Motor neuron (in vitro differentiated cells): Measurements from ENCODE around the gene CAPN14. TPM values are rescaled to one million over a fixed set of nuclear protein-coding genes. Genes with fewer than 3 reads are reported as not detected.

Experiments used
- ATAC-seq, 8 experiments: fragments of 200-7000 bp; cut with Tn5 transposase; replicated peaks in 6 of 8; 2 replicates each; pipeline ENCODE4 v1.8.0; 2021; ENCODE audit warnings: mild to moderate bottlenecking in 8 of 8, moderate library complexity in 8 of 8
- H3K27ac ChIP-seq, 2 donors: fragments of 250-450 bp; sonication (Bioruptor Pico); 2 replicates each; pipeline ENCODE4 v1.9.0; 2021; ENCODE audit warnings: antibody characterized with exemption in 2 of 2, mild to moderate bottlenecking in 2 of 2, moderate library complexity in 1 of 2
- H3K4me1 ChIP-seq, 2 donors: fragments of 250-450 bp; sonication (Bioruptor Pico); replicated peaks in 1 of 2; 2 replicates each; pipeline ENCODE4 v1.6.1; 2021; ENCODE audit warnings: antibody characterized with exemption in 2 of 2, mild to moderate bottlenecking in 2 of 2, moderate library complexity in 1 of 2
- H3K4me3 ChIP-seq, 5 donors: fragments of 250-450 bp; sonication (Bioruptor Pico); 2 replicates each; pipeline ENCODE4 v1.9.0; 2021; ENCODE audit warnings: antibody characterized with exemption in 5 of 5, mild to moderate bottlenecking in 5 of 5, moderate library complexity in 4 of 5
- WGBS, 10 experiments: fragments of 450-650 bp; shearing (Covaris generic); methylation state at CpG; one replicate each; pipeline ENCODE4 v1.0.0; 2022; 5-methylcytosine and 5-hydroxymethylcytosine counted together
- in situ Hi-C, 9 experiments: fragments of 400-800 bp; cut with MboI; loops; one replicate each; pipeline ENCODE4 v1.15.0; 2021; ENCODE audit warnings: low sequenced_read_pairs in 9 of 9, low pct_unique_long_range_greater_than_20kb in 2 of 9; ENCODE audit not compliant: unreplicated experiment in 9 of 9
- total RNA-seq, 8 experiments: library from RNA; unstranded; fragments of 300-600 nt; gene quantifications; 2 replicates each; pipeline versions ENCODE4 v1.2.3 to v1.2.4, GENCODE V29; 2022

Gene CAPN14
- total RNA-seq, 8 experiments from 2014 or later, result 0.17 to 0.57 (median 0.34) TPM; not detected in 2

DNA sequence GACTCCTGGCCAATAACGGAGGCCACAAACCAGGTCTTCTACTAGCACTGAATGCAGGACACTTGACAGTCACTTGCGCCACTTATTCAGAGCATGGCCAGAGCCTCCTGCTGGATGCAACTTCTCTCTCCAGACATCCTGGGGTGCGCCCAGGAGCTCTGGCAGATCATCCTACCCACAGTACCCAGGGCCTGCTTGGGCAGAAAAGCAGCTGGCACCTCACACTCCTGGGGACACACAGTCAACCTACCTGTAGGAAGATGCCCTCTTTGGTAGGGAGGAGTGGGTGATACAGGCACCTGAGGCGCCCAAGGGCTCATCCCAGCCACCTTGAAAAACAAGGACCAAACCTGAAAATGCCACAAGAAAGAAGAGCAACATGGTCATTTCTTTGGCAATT lies 92.4 kb downstream of the CAPN14 start:
- Histone ChIP-seq H3K4me1 (peaks cover 11 to 12% of the 10 kb centered on the region in 2 donors), H3K27ac (no peak overlapping the region), H3K4me3 (no peak overlapping the region)
- 40 to 100% (median 86%) methylated on average over 1 to 2 of the region's 4 CpGs; no CpG with 5 or more reads in 3 of the 10 experiments for WGBS, 10 experiments
- no peak for ATAC-seq
- in situ Hi-C loops, result no loop called here

Other genes with a start within 250 kb of the CAPN14 start
- gene GALNT14, start 79.1 kb downstream of the CAPN14 start, total RNA-seq, result 10 to 100 TPM in 2 of 8 experiments, 1 to 10 TPM in 3, under 1 TPM in 2, not detected in 1; 0.21 to 17.0 (median 1.6) TPM
- 10 to 100 TPM in 2 of 8 experiments, 1 to 10 TPM in 5, under 1 TPM in 1; 0.91 to 53.7 (median 7.8) TPM for gene EHD3, start 16.6 kb upstream of the CAPN14 start, total RNA-seq
- under 1 TPM in 6 of 8 experiments, not detected in 2; 0.10 to 0.57 (median 0.40) TPM for gene XDH, start 197.2 kb upstream of the CAPN14 start, total RNA-seq